Progenitor cell of endocrine pancreas (in vitro differentiated cells): Measurements from ENCODE around the gene MOSMO. TPM values are rescaled to one million over a fixed set of nuclear protein-coding genes. Genes with fewer than 3 reads are reported as not detected.

Experiments used
- DNase-seq: peaks from one replicate; pipeline ENCODE4 v3.0.0; 2021; ENCODE audit warnings: low spot score; ENCODE audit not compliant: unreplicated experiment
- H3K27ac Mint-ChIP-seq: 2 replicates; pipeline ENCODE4 v1.8.0; 2021; ENCODE audit warnings: mild to moderate bottlenecking, moderate library complexity, mixed read lengths
- H3K27me3 Mint-ChIP-seq: 2 replicates; pipeline ENCODE4 v1.8.0; 2021; ENCODE audit warnings: mixed read lengths
- H3K36me3 Mint-ChIP-seq: 2 replicates; pipeline ENCODE4 v1.8.0; 2022; ENCODE audit warnings: mixed read lengths; ENCODE audit not compliant: insufficient read depth
- H3K4me1 Mint-ChIP-seq: 2 replicates; pipeline ENCODE4 v1.8.0; 2021; ENCODE audit warnings: low read depth, mixed read lengths
- H3K4me3 Mint-ChIP-seq: 2 replicates; pipeline ENCODE4 v1.8.0; 2021; ENCODE audit warnings: low read depth, mild to moderate bottlenecking, moderate library complexity, mixed read lengths
- H3K9me3 Mint-ChIP-seq: 2 replicates; pipeline ENCODE4 v1.8.0; 2021; ENCODE audit warnings: low read depth, mixed read lengths
- CTCF ChIP-seq: fragments of 200-600 bp; sonication (generic); IDR thresholded peaks from one replicate; pipeline ENCODE4 v1.5.0; 2021; ENCODE audit warnings: antibody characterized with exemption, mild to moderate bottlenecking; ENCODE audit not compliant: unreplicated experiment
- total RNA-seq: library from RNA; stranded (reverse); gene quantifications from 2 replicates; pipeline ENCODE4 v1.2.1, GENCODE V29; 2021

The MOSMO gene
- total RNA-seq, 1 donor from 2014 or later: 15.7 TPM

GRCh38 chr16:21985524-21985923 is 22.4 kb upstream of the MOSMO start:
- Mint-ChIP-seq H3K4me3 (no peak overlapping the region), H3K27ac (no peak overlapping the region), H3K27me3 (no peaks in the 10 kb centered on the region), H3K9me3 (no peaks in the 10 kb centered on the region), H3K36me3 (peaks cover 14% of the 10 kb centered on the region), H3K4me1 (no peaks in the 10 kb centered on the region)
- no peak for DNase-seq
- TF ChIP-seq CTCF: no peak

- no peaks in the 10 kb centered on the region for H3K27me3 Mint-ChIP-seq
- H3K27ac Mint-ChIP-seq: no peak overlapping the region
- H3K4me3 Mint-ChIP-seq: no peak overlapping the region
Observed at GRCh38 chr16:21986692-21987246, 21.1 kb upstream of the MOSMO start.

GRCh38 chr16:21987498-21987897 is 20.4 kb upstream of the MOSMO start:
- no peak for DNase-seq
- Mint-ChIP-seq H3K4me3 (no peak overlapping the region), H3K9me3 (no peaks in the 10 kb centered on the region), H3K36me3 (peaks cover 5% of the 10 kb centered on the region), H3K27ac (no peak overlapping the region), H3K4me1 (no peaks in the 10 kb centered on the region), H3K27me3 (no peaks in the 10 kb centered on the region)
- no peak for TF ChIP-seq CTCF

More at GRCh38 chr16:21986692-21987246, 21.1 kb upstream of the MOSMO start:
- peaks cover 10% of the 10 kb centered on the region for H3K36me3 Mint-ChIP-seq
- no peak for TF ChIP-seq CTCF
- no peak for DNase-seq
- no peaks in the 10 kb centered on the region for H3K4me1 Mint-ChIP-seq
- H3K9me3 Mint-ChIP-seq: no peaks in the 10 kb centered on the region

GRCh38 chr16:21989133-21989532 is 18.8 kb upstream of the MOSMO start:
- no peak for DNase-seq
- Mint-ChIP-seq H3K36me3 (peaks cover 5% of the 10 kb centered on the region), H3K27ac (no peak overlapping the region), H3K9me3 (no peaks in the 10 kb centered on the region), H3K4me3 (no peak overlapping the region), H3K4me1 (no peaks in the 10 kb centered on the region), H3K27me3 (no peaks in the 10 kb centered on the region)
- TF ChIP-seq CTCF: no peak

GRCh38 chr16:21989751-21990150 is 18.2 kb upstream of the MOSMO start:
- DNase-seq: no peak
- Mint-ChIP-seq H3K36me3 (peaks cover 4% of the 10 kb centered on the region), H3K4me3 (no peak overlapping the region), H3K27ac (no peak overlapping the region), H3K4me1 (no peaks in the 10 kb centered on the region), H3K27me3 (no peaks in the 10 kb centered on the region), H3K9me3 (no peaks in the 10 kb centered on the region)
- no peak for TF ChIP-seq CTCF
